Measurements from ENCODE around the gene CDT1. TPM values are rescaled to one million over a fixed set of nuclear protein-coding genes. Genes with fewer than 3 reads are reported as not detected.

Gene CDT1
- polyA plus RNA-seq, 3 donors = 11.3 to 23.2 (median 19.1) TPM

GRCh38 chr16:88824256-88825077 is 20.9 kb downstream of the CDT1 start:
- no peak for DNase-seq (ENCODE audit: extremely low read depth in 1 of 11, low read depth in 9 of 11, low spot score in 4 of 11)

GRCh38 chr16:88825146-88825545 is 21.6 kb downstream of the CDT1 start:
- DNase-seq (ENCODE audit: extremely low read depth in 1 of 11, low read depth in 9 of 11, low spot score in 4 of 11) = no peak

- DNase-seq (ENCODE audit: extremely low read depth in 1 of 11, low read depth in 9 of 11, low spot score in 4 of 11) = no peak
These were observed 22.7 kb downstream of the CDT1 start for GRCh38 chr16:88826070-88826840.

GRCh38 chr16:88827727-88828126 is 24.1 kb downstream of the CDT1 start:
- no peak for DNase-seq (ENCODE audit: extremely low read depth in 1 of 11, low read depth in 9 of 11, low spot score in 4 of 11)

GRCh38 chr16:88828711-88829110 is 25.1 kb downstream of the CDT1 start:
- no peak for DNase-seq (ENCODE audit: extremely low read depth in 1 of 11, low read depth in 9 of 11, low spot score in 4 of 11)

GRCh38 chr16:88830258-88830657 is 26.7 kb downstream of the CDT1 start:
- DNase-seq (ENCODE audit: extremely low read depth in 1 of 11, low read depth in 9 of 11, low spot score in 4 of 11) = peak in 7 of 11 donors; percentile 49 to 68 (median 61)

- DNase-seq (ENCODE audit: extremely low read depth in 1 of 11, low read depth in 9 of 11, low spot score in 4 of 11) = no peak
These were observed 27.2 kb downstream of the CDT1 start for GRCh38 chr16:88830783-88831182.

- no peak for DNase-seq (ENCODE audit: extremely low read depth in 1 of 11, low read depth in 9 of 11, low spot score in 4 of 11)
These were observed 28.2 kb downstream of the CDT1 start for GRCh38 chr16:88831838-88832237.

GRCh38 chr16:88833086-88833485 is 29.5 kb downstream of the CDT1 start:
- DNase-seq (ENCODE audit: extremely low read depth in 1 of 11, low read depth in 9 of 11, low spot score in 4 of 11) = no peak

- DNase-seq (ENCODE audit: extremely low read depth in 1 of 11, low read depth in 9 of 11, low spot score in 4 of 11) = no peak
These were observed 31.1 kb downstream of the CDT1 start for GRCh38 chr16:88834670-88835069.

- no peak for DNase-seq (ENCODE audit: extremely low read depth in 1 of 11, low read depth in 9 of 11, low spot score in 4 of 11)
These were observed 31.8 kb downstream of the CDT1 start for GRCh38 chr16:88835383-88835782.

GRCh38 chr16:88835818-88836217 is 32.2 kb downstream of the CDT1 start:
- no peak for DNase-seq (ENCODE audit: extremely low read depth in 1 of 11, low read depth in 9 of 11, low spot score in 4 of 11)

- DNase-seq (ENCODE audit: extremely low read depth in 1 of 11, low read depth in 9 of 11, low spot score in 4 of 11) = no peak
These were observed 33.2 kb downstream of the CDT1 start for GRCh38 chr16:88836791-88837190.

- DNase-seq (ENCODE audit: extremely low read depth in 1 of 11, low read depth in 9 of 11, low spot score in 4 of 11) = no peak
These were observed 34.2 kb downstream of the CDT1 start for GRCh38 chr16:88837806-88838205.

GRCh38 chr16:88838566-88838965 is 35.0 kb downstream of the CDT1 start:
- DNase-seq (ENCODE audit: extremely low read depth in 1 of 11, low read depth in 9 of 11, low spot score in 4 of 11) = no peak

GRCh38 chr16:88839026-88839529 is 35.5 kb downstream of the CDT1 start:
- no peak for DNase-seq (ENCODE audit: extremely low read depth in 1 of 11, low read depth in 9 of 11, low spot score in 4 of 11)

- DNase-seq (ENCODE audit: extremely low read depth in 1 of 11, low read depth in 9 of 11, low spot score in 4 of 11) = no peak
These were observed 36.4 kb downstream of the CDT1 start for GRCh38 chr16:88839745-88840599.

- no peak for DNase-seq (ENCODE audit: extremely low read depth in 1 of 11, low read depth in 9 of 11, low spot score in 4 of 11)
These were observed 37.1 kb downstream of the CDT1 start for GRCh38 chr16:88840600-88841215.

Data from renal cortex interstitium (tissue), 11 donors.